Activated CD8-positive, alpha-beta T cell treated with anti-CD3 and anti-CD28 coated beads, Interleukin-2, amount 10 ng/mL, durations not matched to agents 7 days and 5 days (primary cell): ENCODE results near the gene RBM15B. TPM values are rescaled to one million over a fixed set of nuclear protein-coding genes. Genes with fewer than 3 reads are reported as not detected.
A peak's percentile ranks its signal among the peaks of the same experiment; 100 is the strongest.
"Not testable (repeated sequence)": the region's sequence is repeated elsewhere in the genome, so short reads cannot be mapped to it uniquely, and the experiment has no call there.

Experiments
- ATAC-seq: fragments of 150-1000 bp; cut with Tn5 transposase; one replicate; pipeline ENCODE4 v1.10.0; 2021; ENCODE audit warnings: moderate library complexity
- CTCF ChIA-PET: fragments of 350-600 bp; sonication (Branson Sonifier 250); formaldehyde crosslinking; loops from one replicate; lab custom pipeline; 2021; ENCODE audit warnings: antibody characterized with exemption; lab: Charles Lee
- POLR2A ChIA-PET: fragments of 350-600 bp; sonication (Branson Sonifier 250); formaldehyde crosslinking; loops from one replicate; lab custom pipeline; 2021; ENCODE audit warnings: antibody characterized with exemption; lab: Charles Lee
- DNase-seq: peaks from one replicate; pipeline ENCODE4 v3.0.0-alpha.2; 2020
- H3K27ac Mint-ChIP-seq: one replicate; pipeline ENCODE4 v1.8.0; 2021; ENCODE audit warnings: mild to moderate bottlenecking, mixed read lengths
- H3K27me3 Mint-ChIP-seq: one replicate; pipeline ENCODE4 v1.8.0; 2021; ENCODE audit warnings: low read depth, mixed read lengths
- H3K36me3 Mint-ChIP-seq: one replicate; pipeline ENCODE4 v1.8.0; 2021; ENCODE audit warnings: low read depth, mixed read lengths
- H3K4me1 Mint-ChIP-seq: one replicate; pipeline ENCODE4 v1.8.0; 2021; ENCODE audit warnings: low read depth, mixed read lengths
- H3K4me3 Mint-ChIP-seq: one replicate; pipeline ENCODE4 v1.8.0; 2021; ENCODE audit warnings: mild to moderate bottlenecking, mixed read lengths
- H3K9me3 Mint-ChIP-seq: one replicate; pipeline ENCODE4 v1.8.0; 2022; ENCODE audit warnings: mixed read lengths; ENCODE audit not compliant: insufficient read depth
- total RNA-seq, 2 experiments: library from RNA; stranded (reverse); gene quantifications; one replicate each; pipeline ENCODE4 v1.2.3, GENCODE V29; 2021

Gene RBM15B
- total RNA-seq, 2 experiments from 2014 or later = 30.7 to 30.8 TPM

- ATAC-seq = no peak
- no peaks in the 10 kb centered on the region for H3K36me3 Mint-ChIP-seq
- ChIA-PET CTCF (no interaction called here), POLR2A (no interaction called here)
- H3K27me3 Mint-ChIP-seq = no peaks in the 10 kb centered on the region
- no peaks in the 10 kb centered on the region for H3K4me1 Mint-ChIP-seq
- H3K4me3 Mint-ChIP-seq = no peak overlapping the region
- no peaks in the 10 kb centered on the region for H3K9me3 Mint-ChIP-seq
- no peak for DNase-seq
- no peak overlapping the region for H3K27ac Mint-ChIP-seq
Measured at GRCh38 chr3:51360806-51361205, 30.3 kb upstream of the RBM15B start.

- Mint-ChIP-seq H3K27ac (no peak overlapping the region), H3K4me1 (no peaks in the 10 kb centered on the region), H3K9me3 (no peaks in the 10 kb centered on the region), H3K36me3 (no peaks in the 10 kb centered on the region), H3K27me3 (peaks cover 2% of the 10 kb centered on the region), H3K4me3 (no peak overlapping the region)
- CTCF ChIA-PET = interaction anchor here (1.0 kb wide), 1 partner anchor 394 kb away, joined by 4 read pairs; no protein-coding TSS in a partner anchor
- POLR2A ChIA-PET = no interaction called here
- ATAC-seq = no peak
- DNase-seq = no peak
Measured at GRCh38 chr3:51361746-51362145, 29.3 kb upstream of the RBM15B start.

GRCh38 chr3:51362476-51362875, 28.6 kb upstream of the RBM15B start:
- POLR2A ChIA-PET = no interaction called here
- CTCF ChIA-PET = no interaction called here
- H3K36me3 Mint-ChIP-seq = no peaks in the 10 kb centered on the region
- H3K27ac Mint-ChIP-seq = no peak overlapping the region
- DNase-seq = no peak
- no peaks in the 10 kb centered on the region for H3K4me1 Mint-ChIP-seq
- no peaks in the 10 kb centered on the region for H3K9me3 Mint-ChIP-seq
- no peak for ATAC-seq
- peaks cover 4% of the 10 kb centered on the region for H3K27me3 Mint-ChIP-seq
- no peak overlapping the region for H3K4me3 Mint-ChIP-seq

GRCh38 chr3:51368276-51368675, 22.8 kb upstream of the RBM15B start:
- H3K4me1 Mint-ChIP-seq, H3K27ac Mint-ChIP-seq, H3K36me3 Mint-ChIP-seq, POLR2A ChIA-PET, ATAC-seq, H3K4me3 Mint-ChIP-seq, H3K9me3 Mint-ChIP-seq, DNase-seq, H3K27me3 Mint-ChIP-seq: not testable (repeated sequence)
- CTCF ChIA-PET = interaction anchor here (5.2 kb wide), 1 partner anchor 397 kb away, joined by 50 read pairs; no protein-coding TSS in a partner anchor

GRCh38 chr3:51371943-51372557, 19.0 kb upstream of the RBM15B start:
- ATAC-seq = peak; percentile 61
- no peak overlapping the region for H3K4me3 Mint-ChIP-seq

GRCh38 chr3:51373658-51374421, 17.2 kb upstream of the RBM15B start:
- CTCF ChIA-PET = interaction anchor here (3.6 kb wide), 1 partner anchor 758 kb away, joined by 29 read pairs; the partner anchor contains the start of gene MAPKAPK3
- H3K27ac Mint-ChIP-seq = no peak overlapping the region
- no peaks in the 10 kb centered on the region for H3K27me3 Mint-ChIP-seq
- DNase-seq (no peak), ATAC-seq (no peak)
- no peak overlapping the region for H3K4me3 Mint-ChIP-seq
- H3K36me3 Mint-ChIP-seq = no peaks in the 10 kb centered on the region
- no peaks in the 10 kb centered on the region for H3K9me3 Mint-ChIP-seq
- POLR2A ChIA-PET = no interaction called here
- peaks cover under 1% of the 10 kb centered on the region for H3K4me1 Mint-ChIP-seq

More at GRCh38 chr3:51371943-51372557, 19.0 kb upstream of the RBM15B start:
- Mint-ChIP-seq H3K4me1 (no peaks in the 10 kb centered on the region), H3K9me3 (no peaks in the 10 kb centered on the region), H3K36me3 (no peaks in the 10 kb centered on the region), H3K27me3 (no peaks in the 10 kb centered on the region), H3K27ac (no peak overlapping the region)
- ChIA-PET CTCF (interaction anchor here (0.5 to 5.2 kb wide), 19 partner anchors 12 to 756 kb away, joined by 3 to 50 read pairs (median 4); partner anchors contain the start of genes DOCK3, MANF and MAPKAPK3), POLR2A (interaction anchor here (0.6 to 0.7 kb wide), 3 partner anchors 56 to 802 kb away, joined by 3 to 4 read pairs (median 3); partner anchors contain the start of genes HEMK1 and MAPKAPK3)
- peak; percentile 75 for DNase-seq

GRCh38 chr3:51374456-51374855, 16.6 kb upstream of the RBM15B start:
- DNase-seq = no peak
- Mint-ChIP-seq H3K4me3 (no peak overlapping the region), H3K27ac (no peak overlapping the region), H3K36me3 (no peaks in the 10 kb centered on the region), H3K4me1 (peaks cover 7% of the 10 kb centered on the region), H3K27me3 (no peaks in the 10 kb centered on the region), H3K9me3 (no peaks in the 10 kb centered on the region)
- ChIA-PET POLR2A (no interaction called here), CTCF (interaction anchor here (3.9 kb wide), 1 partner anchor 759 kb away, joined by 13 read pairs; no protein-coding TSS in a partner anchor)
- ATAC-seq = no peak

- Mint-ChIP-seq H3K4me1 (peaks cover 13% of the 10 kb centered on the region), H3K9me3 (no peaks in the 10 kb centered on the region), H3K27ac (no peak overlapping the region), H3K4me3 (no peak overlapping the region), H3K36me3 (no peaks in the 10 kb centered on the region), H3K27me3 (no peaks in the 10 kb centered on the region)
- ChIA-PET POLR2A (no interaction called here), CTCF (interaction anchor here (1.7 to 3.9 kb wide), 2 partner anchors 403 to 759 kb away, joined by 4 to 13 read pairs; no protein-coding TSS in a partner anchor)
- DNase-seq = no peak
- ATAC-seq = no peak
Measured at GRCh38 chr3:51375136-51375535, 15.9 kb upstream of the RBM15B start.

GRCh38 chr3:51375571-51375970, 15.5 kb upstream of the RBM15B start:
- ATAC-seq = no peak
- DNase-seq = no peak
- CTCF ChIA-PET = interaction anchor here (0.5 to 3.9 kb wide), 4 partner anchors 288 to 1341 kb away, joined by 3 to 13 read pairs (median 4); no protein-coding TSS in a partner anchor
- Mint-ChIP-seq H3K9me3 (no peaks in the 10 kb centered on the region), H3K36me3 (no peaks in the 10 kb centered on the region), H3K4me1 (peaks cover 13% of the 10 kb centered on the region), H3K4me3 (no peak overlapping the region), H3K27me3 (no peaks in the 10 kb centered on the region), H3K27ac (no peak overlapping the region)
- POLR2A ChIA-PET = no interaction called here

GRCh38 chr3:51378065-51378464, 13.0 kb upstream of the RBM15B start:
- ATAC-seq (no peak), DNase-seq (no peak)
- Mint-ChIP-seq H3K4me3 (no peak overlapping the region), H3K36me3 (peaks cover under 1% of the 10 kb centered on the region), H3K27me3 (no peaks in the 10 kb centered on the region), H3K9me3 (no peaks in the 10 kb centered on the region), H3K27ac (no peak overlapping the region), H3K4me1 (peaks cover 16% of the 10 kb centered on the region)
- POLR2A ChIA-PET = no interaction called here
- CTCF ChIA-PET = interaction anchor here (3.9 kb wide), 1 partner anchor 762 kb away, joined by 13 read pairs; no protein-coding TSS in a partner anchor

- H3K9me3 Mint-ChIP-seq = no peaks in the 10 kb centered on the region
- H3K4me1 Mint-ChIP-seq = peaks cover 23% of the 10 kb centered on the region
- H3K27me3 Mint-ChIP-seq = no peaks in the 10 kb centered on the region
- CTCF ChIA-PET = interaction anchor here (1.6 to 3.4 kb wide), 4 partner anchors 11 to 806 kb away, joined by 3 to 13 read pairs (median 5); partner anchors contain the start of genes MAPKAPK3 and RBM15B
- peaks cover 6% of the 10 kb centered on the region for H3K36me3 Mint-ChIP-seq
- no peak for ATAC-seq
- POLR2A ChIA-PET = no interaction called here
- H3K27ac Mint-ChIP-seq = no peak overlapping the region
- DNase-seq = no peak
- no peak overlapping the region for H3K4me3 Mint-ChIP-seq
Measured at GRCh38 chr3:51378726-51379125, 12.4 kb upstream of the RBM15B start.
